Liver (tissue), 3 donors: ENCODE results near the gene TMEM35B.
"Not testable (repeated sequence)": the region's sequence is repeated elsewhere in the genome, so short reads cannot be mapped to it uniquely, and the experiment has no call there.

Source experiments
- CTCF ChIP-seq: fragments of 150-350 bp; IDR thresholded peaks from 2 replicates; pipeline ENCODE4 v1.5.1; 2017; ENCODE audit warnings: improper control_type of control experiment, low read depth, low read length; ENCODE audit not compliant: missing input control
- NR2F2 ChIP-seq: IDR thresholded peaks from 2 replicates; pipeline ENCODE4 v1.6.1; 2016; ENCODE audit warnings: antibody characterized with exemption
- donor health status: healthy.
- donor health status: healthy.

GRCh38 chr1:34948739-34949138, 36.4 kb downstream of the TMEM35B start:
- not testable (repeated sequence) for TF ChIP-seq CTCF, NR2F2
